Measurements from ENCODE around the gene HAUS3. TPM values are rescaled to one million over a fixed set of nuclear protein-coding genes. Genes with fewer than 3 reads are reported as not detected.

The HAUS3 gene
- total and polyA plus RNA-seq, 2 experiments from 2014 or later: 13.8 to 14.9 TPM

GRCh38 chr4:2266181-2266580 is 24.3 kb upstream of the HAUS3 start:
- peaks cover under 1% of the 10 kb centered on the region for H3K79me2 ChIP-seq (ENCODE audit: insufficient read depth)
- no peaks in the 10 kb centered on the region for H4K20me1 ChIP-seq (ENCODE audit: insufficient read depth)
- H3K4me1 ChIP-seq (ENCODE audit: insufficient read depth): 0 out of 2 replicates have a peak, but pooled peaks cover 8% of the 10 kb centered on the region
- no peaks in the 10 kb centered on the region for H3K9me3 ChIP-seq (ENCODE audit: low read depth)
- DNase-seq: peak; percentile 72
- in situ Hi-C loops (cut with MboI): no loop called here
- H3K27ac ChIP-seq: peak overlapping the region; percentile 54
- WGBS, 2 experiments (ENCODE audit: low coverage in 1 of 2, low lambda C conversion rate in 2 of 2, missing lambda C conversion rate in 2 of 2): 16 to 18% methylated on average over 8 of the region's 8 CpGs
- peak overlapping the region; percentile 20 for H3K4me2 ChIP-seq (ENCODE audit: unreplicated experiment)
- H2AFZ ChIP-seq: peak overlapping the region; percentile 48; the same call in 1 of the 2 replicates
- no peaks in the 10 kb centered on the region for H3K36me3 ChIP-seq (ENCODE audit: low read depth)
- H3K27me3 ChIP-seq (replicated peaks; ENCODE audit: insufficient read depth): no peaks in the 10 kb centered on the region
- peaks cover 6% of the 10 kb centered on the region; the same call in 1 of the 2 replicates for H3F3A ChIP-seq (ENCODE audit: insufficient read depth)
- H3K4me3 ChIP-seq: no peak overlapping the region
- no peaks in the 10 kb centered on the region for H3K9me2 ChIP-seq (ENCODE audit: insufficient read depth)
- H3K9ac ChIP-seq: peak overlapping the region; percentile 51
- TF ChIP-seq EZH2 (IDR thresholded peaks at IDR 0.05; ENCODE audit: insufficient read depth, poor library complexity, severe bottlenecking) (no peak), EZH2phosphoT487 (IDR thresholded peaks at IDR 0.05; ENCODE audit: insufficient read depth, low read depth) (no peak)

- in situ Hi-C loops (cut with MboI): no loop called here
- Histone ChIP-seq H3K4me2 (ENCODE audit: unreplicated experiment) (peak overlapping the region; percentile 20), H3K79me2 (ENCODE audit: insufficient read depth) (peaks cover 9% of the 10 kb centered on the region), H4K20me1 (ENCODE audit: insufficient read depth) (no peaks in the 10 kb centered on the region), H3K9ac (peak overlapping the region; percentile 51), H3K36me3 (ENCODE audit: low read depth) (no peaks in the 10 kb centered on the region), H2AFZ (0 out of 2 replicates have a peak overlapping the region, but pooled peaks have one; percentile 48), H3K27ac (peak overlapping the region; percentile 54), H3K9me2 (ENCODE audit: insufficient read depth) (no peaks in the 10 kb centered on the region), H3F3A (ENCODE audit: insufficient read depth) (peaks cover 6% of the 10 kb centered on the region; the same call in 1 of the 2 replicates), H3K9me3 (ENCODE audit: low read depth) (no peaks in the 10 kb centered on the region), H3K4me3 (no peak overlapping the region), H3K27me3 (replicated peaks; ENCODE audit: insufficient read depth) (no peaks in the 10 kb centered on the region), H3K4me1 (ENCODE audit: insufficient read depth) (0 out of 2 replicates have a peak, but pooled peaks cover 8% of the 10 kb centered on the region)
- DNase-seq: no peak
- 74 to 80% methylated on average over 14 to 16 of the region's 19 CpGs for WGBS, 2 experiments (ENCODE audit: low coverage in 1 of 2, low lambda C conversion rate in 2 of 2, missing lambda C conversion rate in 2 of 2)
- TF ChIP-seq EZH2 (IDR thresholded peaks at IDR 0.05; ENCODE audit: insufficient read depth, poor library complexity, severe bottlenecking): no peak
- TF ChIP-seq EZH2phosphoT487 (IDR thresholded peaks at IDR 0.05; ENCODE audit: insufficient read depth, low read depth): no peak
These were observed 23.5 kb upstream of the HAUS3 start for GRCh38 chr4:2265113-2266110.

- TF ChIP-seq EZH2 (IDR thresholded peaks at IDR 0.05; ENCODE audit: insufficient read depth, poor library complexity, severe bottlenecking) (no peak), EZH2phosphoT487 (IDR thresholded peaks at IDR 0.05; ENCODE audit: insufficient read depth, low read depth) (no peak)
- no peak for DNase-seq
- Histone ChIP-seq H4K20me1 (ENCODE audit: insufficient read depth) (no peaks in the 10 kb centered on the region), H3F3A (ENCODE audit: insufficient read depth) (peaks cover 6% of the 10 kb centered on the region; the same call in 1 of the 2 replicates), H3K9me3 (ENCODE audit: low read depth) (no peaks in the 10 kb centered on the region), H3K9ac (no peak overlapping the region), H3K9me2 (ENCODE audit: insufficient read depth) (no peaks in the 10 kb centered on the region), H2AFZ (no peak overlapping the region), H3K4me2 (ENCODE audit: unreplicated experiment) (no peak overlapping the region), H3K27ac (no peak overlapping the region), H3K79me2 (ENCODE audit: insufficient read depth) (peaks cover 17% of the 10 kb centered on the region), H3K27me3 (replicated peaks; ENCODE audit: insufficient read depth) (no peaks in the 10 kb centered on the region), H3K4me3 (no peak overlapping the region), H3K36me3 (ENCODE audit: low read depth) (no peaks in the 10 kb centered on the region), H3K4me1 (ENCODE audit: insufficient read depth) (0 out of 2 replicates have a peak, but pooled peaks cover 16% of the 10 kb centered on the region)
- in situ Hi-C loops (cut with MboI): no loop called here
- WGBS, 2 experiments (ENCODE audit: low coverage in 1 of 2, low lambda C conversion rate in 2 of 2, missing lambda C conversion rate in 2 of 2): 80 to 82% methylated on average over 6 of the region's 6 CpGs
These were observed 22.6 kb upstream of the HAUS3 start for GRCh38 chr4:2264481-2265041.

- H3K79me2 ChIP-seq (ENCODE audit: insufficient read depth): peaks cover 24% of the 10 kb centered on the region
- no peaks in the 10 kb centered on the region for H3K27me3 ChIP-seq (replicated peaks; ENCODE audit: insufficient read depth)
- 0 out of 2 replicates have a peak, but pooled peaks cover 16% of the 10 kb centered on the region for H3K4me1 ChIP-seq (ENCODE audit: insufficient read depth)
- peaks cover 6% of the 10 kb centered on the region; the same call in 1 of the 2 replicates for H3F3A ChIP-seq (ENCODE audit: insufficient read depth)
- H3K9ac ChIP-seq: no peak overlapping the region
- H3K4me2 ChIP-seq (ENCODE audit: unreplicated experiment): no peak overlapping the region
- no peaks in the 10 kb centered on the region for H4K20me1 ChIP-seq (ENCODE audit: insufficient read depth)
- H3K36me3 ChIP-seq (ENCODE audit: low read depth): no peaks in the 10 kb centered on the region
- no peak for TF ChIP-seq EZH2phosphoT487 (IDR thresholded peaks at IDR 0.05; ENCODE audit: insufficient read depth, low read depth)
- no peak for TF ChIP-seq EZH2 (IDR thresholded peaks at IDR 0.05; ENCODE audit: insufficient read depth, poor library complexity, severe bottlenecking)
- H3K9me2 ChIP-seq (ENCODE audit: insufficient read depth): no peaks in the 10 kb centered on the region
- H2AFZ ChIP-seq: no peak overlapping the region
- H3K4me3 ChIP-seq: no peak overlapping the region
- in situ Hi-C loops (cut with MboI): no loop called here
- WGBS, 2 experiments (ENCODE audit: low coverage in 1 of 2, low lambda C conversion rate in 2 of 2, missing lambda C conversion rate in 2 of 2): 93 to 98% methylated on average over 5 to 6 of the region's 6 CpGs
- no peak overlapping the region for H3K27ac ChIP-seq
- DNase-seq: no peak
- H3K9me3 ChIP-seq (ENCODE audit: low read depth): no peaks in the 10 kb centered on the region
These were observed 22.0 kb upstream of the HAUS3 start for GRCh38 chr4:2263926-2264321.

All from GM23248 (cell line).